Caco-2 (cell line): ENCODE data around the gene MRPL40. TPM values are rescaled to one million over a fixed set of nuclear protein-coding genes. Genes with fewer than 3 reads are reported as not detected.

ENCODE experiments used
- BruUV-seq: library from RNA; stranded (reverse); fragments of 400-500 nt; replicated peaks from 2 replicates; lab custom pipeline; 2021; lab: Mats Ljungman, UMichigan
- CTCF ChIA-PET: fragments of 300-600 bp; sonication (Branson Sonifier 250); formaldehyde crosslinking; loops from one replicate; lab custom pipeline; 2022; ENCODE audit warnings: antibody characterized with exemption; lab: Charles Lee
- POLR2A ChIA-PET: fragments of 300-600 bp; sonication (Branson Sonifier 250); formaldehyde crosslinking; loops from one replicate; lab custom pipeline; 2022; ENCODE audit warnings: antibody characterized with exemption; lab: Charles Lee
- DNase-seq, 2 experiments: peaks; one replicate each; pipeline versions ENCODE4 v3.0.0 to v3.0.0-alpha.2; 2020 to 2022
- H3K27me3 ChIP-seq: replicated peaks from 2 replicates; pipeline ENCODE4 v1.6.0; 2011; ENCODE audit warnings: low read length; ENCODE audit not compliant: control insufficient read depth, insufficient read depth
- H3K36me3 ChIP-seq: 2 replicates; pipeline ENCODE4 v1.5.1; 2011; ENCODE audit warnings: low read length; ENCODE audit not compliant: control insufficient read depth, insufficient read depth
- H3K4me1 ChIP-seq: fragments of 250-450 bp; sonication (Bioruptor Pico); 2 replicates; pipeline ENCODE4 v1.5.1; 2020; ENCODE audit warnings: mild to moderate bottlenecking
- H3K4me3 ChIP-seq: 2 replicates; pipeline ENCODE4 v1.5.1; 2011; ENCODE audit warnings: low read depth, mild to moderate bottlenecking, control low read depth, low read length
- H3K9me3 ChIP-seq: fragments of 250-450 bp; sonication (Bioruptor Pico); 2 replicates; pipeline ENCODE4 v1.5.1; 2020; ENCODE audit warnings: mild to moderate bottlenecking, moderate library complexity
- H3K27ac Mint-ChIP-seq: one replicate; pipeline ENCODE4 v1.8.0; 2022; ENCODE audit warnings: mixed read lengths; ENCODE audit not compliant: unreplicated experiment
- H3K27me3 Mint-ChIP-seq: one replicate; pipeline ENCODE4 v1.8.0; 2022; ENCODE audit warnings: mixed read lengths; ENCODE audit not compliant: insufficient read depth, unreplicated experiment
- H3K36me3 Mint-ChIP-seq: one replicate; pipeline ENCODE4 v1.8.0; 2022; ENCODE audit warnings: mild to moderate bottlenecking, mixed read lengths; ENCODE audit not compliant: insufficient read depth, unreplicated experiment
- H3K4me1 Mint-ChIP-seq: one replicate; pipeline ENCODE4 v1.8.0; 2022; ENCODE audit warnings: low read depth, mixed read lengths; ENCODE audit not compliant: unreplicated experiment
- H3K4me3 Mint-ChIP-seq: one replicate; pipeline ENCODE4 v1.8.0; 2022; ENCODE audit warnings: mild to moderate bottlenecking, moderate library complexity, mixed read lengths; ENCODE audit not compliant: unreplicated experiment
- H3K9me3 Mint-ChIP-seq: one replicate; pipeline ENCODE4 v1.8.0; 2022; ENCODE audit warnings: mixed read lengths; ENCODE audit not compliant: unreplicated experiment
- CTCF ChIP-seq, 2 experiments: fragments of 200-600 bp in 1 of 2; IDR thresholded peaks; 1 replicate in 1 of 2; 2 replicates in 1 of 2; pipeline versions ENCODE4 v1.5.1 to v1.8.0; 2011 to 2022; ENCODE audit warnings: antibody characterized with exemption in 1 of 2, control low read depth in 1 of 2, inconsistent platforms in 1 of 2, low read depth in 1 of 2, low read length in 1 of 2, mild to moderate bottlenecking in 1 of 2, moderate library complexity in 1 of 2; ENCODE audit not compliant: insufficient read depth in 1 of 2, severe bottlenecking in 1 of 2, unreplicated experiment in 1 of 2
- intact Hi-C: fragments of 100-400 bp; cut with micrococcal nuclease; formaldehyde crosslinking; loops from one replicate; pipeline ENCODE4 v1.10.0; 2022; ENCODE audit not compliant: unreplicated experiment
- total RNA-seq: library from RNA; stranded (reverse); gene quantifications from 2 replicates; pipeline ENCODE4 v1.2.3, GENCODE V29; 2022

The MRPL40 gene
- total RNA-seq, 1 experiment from 2014 or later = 42.7 TPM

GRCh38 chr22:19411690-19412045 is 20.7 kb upstream of the MRPL40 start:
- no peaks in the 10 kb centered on the region for H3K9me3 Mint-ChIP-seq
- no peak for DNase-seq
- no peaks in the 10 kb centered on the region for H3K4me1 ChIP-seq
- peaks cover 31% of the 10 kb centered on the region for H3K36me3 Mint-ChIP-seq
- no peak overlapping the region for H3K4me3 ChIP-seq
- no peaks in the 10 kb centered on the region for H3K27me3 Mint-ChIP-seq
- CTCF ChIA-PET = interaction anchor here (0.5 kb wide), 1 partner anchor 21 kb away, joined by 3 read pairs; no protein-coding TSS in a partner anchor
- BruUV-seq = no TSS peak
- no peaks in the 10 kb centered on the region; the same call in none of the 2 replicates for H3K36me3 ChIP-seq
- H3K27me3 ChIP-seq = no peaks in the 10 kb centered on the region
- no peak overlapping the region for H3K27ac Mint-ChIP-seq
- no peaks in the 10 kb centered on the region for H3K4me1 Mint-ChIP-seq
- no peak for TF ChIP-seq CTCF (IDR thresholded peaks at IDR 0.05; ENCODE audit: insufficient read depth in 1 of 2, low read depth in 1 of 2, low read length in 1 of 2, severe bottlenecking in 1 of 2, unreplicated experiment in 1 of 2)
- H3K4me3 Mint-ChIP-seq = no peak overlapping the region
- H3K9me3 ChIP-seq = no peaks in the 10 kb centered on the region
- POLR2A ChIA-PET = interaction anchor here (0.6 kb wide), 1 partner anchor 73 kb away, joined by 3 read pairs; no protein-coding TSS in a partner anchor
- intact Hi-C loops = no loop called here

- Mint-ChIP-seq H3K36me3 (peaks cover 23% of the 10 kb centered on the region), H3K9me3 (no peaks in the 10 kb centered on the region), H3K4me3 (no peak overlapping the region), H3K27me3 (no peaks in the 10 kb centered on the region), H3K27ac (peak overlapping the region; percentile 6), H3K4me1 (no peaks in the 10 kb centered on the region)
- intact Hi-C loops = no loop called here
- CTCF ChIA-PET = no interaction called here
- H3K4me3 ChIP-seq = no peak overlapping the region
- H3K27me3 ChIP-seq = no peaks in the 10 kb centered on the region
- H3K4me1 ChIP-seq = no peaks in the 10 kb centered on the region
- POLR2A ChIA-PET = interaction anchor here (0.6 kb wide), 1 partner anchor 144 kb away, joined by 4 read pairs; no protein-coding TSS in a partner anchor
- BruUV-seq = no TSS peak
- no peak for DNase-seq
- no peak for TF ChIP-seq CTCF (IDR thresholded peaks at IDR 0.05; ENCODE audit: insufficient read depth in 1 of 2, low read depth in 1 of 2, low read length in 1 of 2, severe bottlenecking in 1 of 2, unreplicated experiment in 1 of 2)
- no peaks in the 10 kb centered on the region for H3K9me3 ChIP-seq
- no peaks in the 10 kb centered on the region; the same call in none of the 2 replicates for H3K36me3 ChIP-seq
These were observed 19.9 kb upstream of the MRPL40 start for GRCh38 chr22:19412478-19412877.

- H3K9me3 ChIP-seq = no peaks in the 10 kb centered on the region
- Mint-ChIP-seq H3K4me1 (no peaks in the 10 kb centered on the region), H3K27me3 (no peaks in the 10 kb centered on the region), H3K9me3 (no peaks in the 10 kb centered on the region), H3K27ac (peak overlapping the region; percentile 6), H3K4me3 (no peak overlapping the region), H3K36me3 (peaks cover 18% of the 10 kb centered on the region)
- no peak overlapping the region for H3K4me3 ChIP-seq
- intact Hi-C loops = no loop called here
- DNase-seq = no peak
- TF ChIP-seq CTCF (IDR thresholded peaks at IDR 0.05; ENCODE audit: insufficient read depth in 1 of 2, low read depth in 1 of 2, low read length in 1 of 2, severe bottlenecking in 1 of 2, unreplicated experiment in 1 of 2) = no peak
- POLR2A ChIA-PET = no interaction called here
- H3K4me1 ChIP-seq = no peaks in the 10 kb centered on the region
- no peaks in the 10 kb centered on the region; the same call in none of the 2 replicates for H3K36me3 ChIP-seq
- H3K27me3 ChIP-seq = no peaks in the 10 kb centered on the region
- no TSS peak for BruUV-seq
- CTCF ChIA-PET = no interaction called here
These were observed 19.4 kb upstream of the MRPL40 start for GRCh38 chr22:19412923-19413322.
